ENCODE measurements around the gene IL1R2. TPM values are rescaled to one million over a fixed set of nuclear protein-coding genes. Genes with fewer than 3 reads are reported as not detected.

Gene IL1R2
- total and polyA plus RNA-seq, 2 of the 13 experiments (the other 11 are each of a cell fraction or from before 2014, with no cell fraction given), result 3.6 to 7.3 TPM

- H4K20me1 ChIP-seq (ENCODE audit: insufficient read depth, low read length), result no peaks in the 10 kb centered on the region
- CTCF ChIA-PET (ENCODE audit: low intra/inter-chr PET ratio, low total read pairs), result no interaction called here
- H3K4me3 ChIP-seq (replicated peaks in 1 of 3; ENCODE audit: insufficient read depth in 1 of 3, low read depth in 2 of 3, low read length in 3 of 3), result no peak overlapping the region
- BruUV-seq (replicated peaks), result no TSS peak
- DNase-seq (ENCODE audit: low spot score) (no peak), FAIRE-seq (no peak), ATAC-seq (no peak)
- no peak overlapping the region for H3K27ac ChIP-seq (ENCODE audit: extremely low read length, insufficient read depth, low read length)
- in situ Hi-C loops (cut with HindIII; ENCODE audit: extremely low pct_ligation_motif_present, low pct_unique_long_range_greater_than_20kb) (no loop called here), intact Hi-C loops (cut with micrococcal nuclease; ENCODE audit: unreplicated experiment) (no loop called here)
- H2AFZ ChIP-seq (ENCODE audit: low read length), result no peak overlapping the region
- no peak overlapping the region for H3K9ac ChIP-seq (ENCODE audit: insufficient read depth, low read depth, low read length)
- H3K4me2 ChIP-seq (ENCODE audit: low read depth, low read length), result no peak overlapping the region
- no peaks in the 10 kb centered on the region for H3K79me2 ChIP-seq (ENCODE audit: insufficient read depth, low read length)
- H3K9me3 ChIP-seq (ENCODE audit: low read length), result no peaks in the 10 kb centered on the region
- 0 out of 5 replicates have a peak, but pooled peaks cover 0 to 10% of the 10 kb centered on the region in 2 experiments for H3K27me3 ChIP-seq (ENCODE audit: control insufficient read depth in 1 of 2, insufficient read depth in 2 of 2, low read length in 2 of 2)
- POLR2A ChIA-PET, result no interaction called here
- no peaks in the 10 kb centered on the region for H3K36me3 ChIP-seq (replicated peaks in 1 of 2; ENCODE audit: control insufficient read depth in 1 of 2, insufficient read depth in 2 of 2, low read length in 2 of 2)
- H3K4me1 ChIP-seq (ENCODE audit: insufficient read depth, low read length), result 0 out of 2 replicates have a peak, but pooled peaks cover 7% of the 10 kb centered on the region
- TF ChIP-seq HES4 (CRISPR knock-in tag; IDR thresholded peaks at IDR 0.05; ENCODE audit: borderline replicate concordance) (no peak), ZNF546 (CRISPR knock-in tag; conservative IDR thresholded peaks at IDR 0.05) (no peak), NAIF1 (CRISPR knock-in tag; IDR thresholded peaks at IDR 0.05; ENCODE audit: borderline replicate concordance) (no peak), KLF12 (CRISPR knock-in tag; IDR thresholded peaks at IDR 0.05; ENCODE audit: borderline replicate concordance) (no peak), NR2F1 (CRISPR knock-in tag; IDR thresholded peaks at IDR 0.05) (no peak), RFXAP (CRISPR knock-in tag; IDR thresholded peaks at IDR 0.05; ENCODE audit: borderline replicate concordance) (no peak), ISX (CRISPR knock-in tag; conservative IDR thresholded peaks at IDR 0.05) (no peak), ZMYM4 (CRISPR knock-in tag; IDR thresholded peaks at IDR 0.05) (no peak), ATRX (CRISPR knock-in tag; IDR thresholded peaks at IDR 0.05; ENCODE audit: borderline replicate concordance) (no peak), ZNF496 (CRISPR knock-in tag; IDR thresholded peaks at IDR 0.05; ENCODE audit: insufficient replicate concordance) (no peak), HOXA3 (CRISPR knock-in tag; IDR thresholded peaks at IDR 0.05) (no peak)
These were observed 43.1 kb upstream of the IL1R2 start for GRCh38 chr2:101948625-101949155.
